HCT116 (cell line): ENCODE results near the gene ZNF503. TPM values are rescaled to one million over a fixed set of nuclear protein-coding genes. Genes with fewer than 3 reads are reported as not detected.

ENCODE experiments used
- ATAC-seq: fragments of 200-7000 bp; cut with Tn5 transposase; 2 replicates; pipeline ENCODE4 v1.9.1; 2020; ENCODE audit warnings: mild to moderate bottlenecking, moderate library complexity
- BruUV-seq: library from RNA; stranded (reverse); fragments of 400-500 nt; replicated peaks from 2 replicates; lab custom pipeline; 2021; lab: Mats Ljungman, UMichigan
- CTCF ChIA-PET: fragments of 300-600 bp; sonication (Branson Sonifier 250); formaldehyde crosslinking; loops from one replicate; lab custom pipeline; 2021; ENCODE audit warnings: antibody characterized with exemption; lab: Charles Lee
- POLR2A ChIA-PET: fragments of 300-600, 350-600 bp; sonication (Branson Sonifier 250); formaldehyde crosslinking; loops from one replicate; lab custom pipeline; 2021; ENCODE audit warnings: antibody characterized with exemption; lab: Charles Lee
- RAD21 ChIA-PET, 2 experiments: fragments of 300-600 bp; sonication (Branson Sonifier 250); formaldehyde crosslinking; loops; one replicate each; lab custom pipeline; 2023; ENCODE audit warnings: low total read pairs in 2 of 2; ENCODE audit not compliant: uncharacterized antibody in 2 of 2, unreplicated experiment in 2 of 2, low non-redundant PET in 1 of 2; lab: Charles Lee
- DNase-seq: peaks from one replicate; pipeline ENCODE4 v3.0.0-alpha.2; 2010; ENCODE audit warnings: low read depth, low spot score
- H2AFZ ChIP-seq: fragments of 200-600 bp; shearing (Covaris generic), sonication (generic); 2 replicates; pipeline ENCODE4 v1.6.1; 2017; ENCODE audit warnings: low read depth, mixed run types, mixed read lengths, antibody characterized with exemption, low read length; ENCODE audit not compliant: poor library complexity, severe bottlenecking
- H3K27ac ChIP-seq: 2 replicates; pipeline ENCODE4 v1.5.1; 2012; ENCODE audit warnings: low read depth, low read length
- H3K27me3 ChIP-seq: fragments of 200-600 bp; sonication (generic); 2 replicates; pipeline ENCODE4 v1.6.1; 2016; ENCODE audit warnings: mixed run types, low read length, mixed read lengths; ENCODE audit not compliant: insufficient read depth
- H3K36me3 ChIP-seq, 2 experiments: fragments of 200-500 bp in 1 of 2; fragments of 200-600 bp in 1 of 2; sonication (Bioruptor generic) in 1 of 2; sonication (generic) in 1 of 2; 2 replicates each; pipeline versions ENCODE4 v1.5.1 to v1.6.1; 2014 to 2016; ENCODE audit warnings: low read length in 2 of 2, inconsistent platforms in 1 of 2, mixed read lengths in 1 of 2, mixed run types in 1 of 2; ENCODE audit not compliant: insufficient read depth in 2 of 2, control insufficient read depth in 1 of 2
- H3K4me1 ChIP-seq, 2 experiments: fragments of 200-600 bp in 1 of 2; sonication (generic) in 1 of 2; 2 replicates each; pipeline versions ENCODE4 v1.5.1 to v1.6.1; 2012 to 2017; ENCODE audit warnings: low read length in 2 of 2, inconsistent platforms in 1 of 2, mild to moderate bottlenecking in 1 of 2, mixed read lengths in 1 of 2, mixed run types in 1 of 2, moderate library complexity in 1 of 2; ENCODE audit not compliant: insufficient read depth in 2 of 2, control insufficient read depth in 1 of 2
- H3K4me2 ChIP-seq: fragments of 200-600 bp; sonication (generic); 2 replicates; pipeline ENCODE4 v1.6.1; 2017; ENCODE audit warnings: mixed run types, low read length, mixed read lengths
- H3K4me3 ChIP-seq, 2 experiments: fragments of 200-600 bp in 1 of 2; sonication (generic) in 1 of 2; replicated peaks in 1 of 2; 2 replicates each; pipeline ENCODE4 v1.5.1; 2011 to 2016; ENCODE audit warnings: low read length in 2 of 2, control low read depth in 1 of 2, low read depth in 1 of 2, mild to moderate bottlenecking in 1 of 2, mixed read lengths in 1 of 2, mixed run types in 1 of 2
- H3K79me2 ChIP-seq: fragments of 200-600 bp; sonication (generic); 2 replicates; pipeline ENCODE4 v1.6.1; 2017; ENCODE audit warnings: mild to moderate bottlenecking, mixed run types, low read length, moderate library complexity, mixed read lengths; ENCODE audit not compliant: insufficient read depth
- H3K9ac ChIP-seq: fragments of 200-600 bp; sonication (generic); 2 replicates; pipeline ENCODE4 v1.6.1; 2016; ENCODE audit warnings: low read length, mixed read lengths
- H3K9me2 ChIP-seq: fragments of 200-600 bp; sonication (generic), shearing (Covaris generic); 2 replicates; pipeline ENCODE4 v1.6.1; 2017; ENCODE audit warnings: mixed run types, mild to moderate bottlenecking, moderate library complexity; ENCODE audit not compliant: insufficient read depth
- H3K9me3 ChIP-seq, 2 experiments: fragments of 200-500 bp in 1 of 2; fragments of 200-600 bp in 1 of 2; sonication (Bioruptor generic) in 1 of 2; sonication (generic) in 1 of 2; 2 replicates each; pipeline ENCODE4 v1.6.1; 2014 to 2017; ENCODE audit warnings: low read length in 2 of 2, mixed read lengths in 2 of 2, inconsistent platforms in 1 of 2, low read depth in 1 of 2, mild to moderate bottlenecking in 1 of 2, mixed run types in 1 of 2, moderate library complexity in 1 of 2; ENCODE audit not compliant: control insufficient read depth in 1 of 2, insufficient read depth in 1 of 2
- H4K20me1 ChIP-seq: fragments of 200-600 bp; sonication (generic), shearing (Covaris generic); 2 replicates; pipeline ENCODE4 v1.6.1; 2017; ENCODE audit warnings: mixed run types, mild to moderate bottlenecking, moderate library complexity; ENCODE audit not compliant: insufficient read depth
- CBX3 ChIP-seq: IDR thresholded peaks from 2 replicates; pipeline ENCODE4 v1.6.1; 2012; ENCODE audit warnings: low read depth
- CTCF ChIP-seq, 3 experiments: fragments of 200-600 bp in 1 of 3; sonication (generic) in 1 of 3; IDR thresholded peaks in 2 of 3; conservative IDR thresholded peaks in 1 of 3; 2 replicates each; pipeline ENCODE4 v1.5.1; 2012 to 2017; ENCODE audit warnings: low read depth in 2 of 3, low read length in 2 of 3, antibody characterized with exemption in 1 of 3, borderline replicate concordance in 1 of 3, control low read depth in 1 of 3, mild to moderate bottlenecking in 1 of 3, mixed read lengths in 1 of 3, mixed run types in 1 of 3, moderate library complexity in 1 of 3; ENCODE audit not compliant: insufficient read depth in 1 of 3
- ELF1 ChIP-seq: IDR thresholded peaks from 2 replicates; pipeline ENCODE4 v1.6.1; 2012; ENCODE audit warnings: low read depth, borderline replicate concordance
- EZH2 ChIP-seq: fragments of 200-600 bp; sonication (generic); IDR thresholded peaks from 2 replicates; pipeline ENCODE4 v1.6.1; 2017; ENCODE audit warnings: antibody characterized with exemption, mixed run types
- FOSL1 ChIP-seq: IDR thresholded peaks from 2 replicates; pipeline ENCODE4 v1.6.1; 2012; ENCODE audit warnings: low read depth
- JUND ChIP-seq: IDR thresholded peaks from 2 replicates; pipeline ENCODE4 v1.6.1; 2012
- MAX ChIP-seq: IDR thresholded peaks from 2 replicates; pipeline ENCODE4 v1.6.1; 2012
- POLR2A ChIP-seq: IDR thresholded peaks from 2 replicates; pipeline ENCODE4 v1.7.0; 2011; ENCODE audit warnings: borderline replicate concordance; ENCODE audit not compliant: insufficient read depth, insufficient read length; ENCODE audit errors: extremely low read depth
- RAD21 ChIP-seq: IDR thresholded peaks from 2 replicates; pipeline ENCODE4 v1.6.1; 2012; ENCODE audit warnings: low read depth, mild to moderate bottlenecking
- SIN3A ChIP-seq: IDR thresholded peaks from 2 replicates; pipeline ENCODE4 v1.6.1; 2012; ENCODE audit warnings: low read depth
- SP1 ChIP-seq: IDR thresholded peaks from 2 replicates; pipeline ENCODE4 v1.6.1; 2012; ENCODE audit warnings: low read depth
- SRF ChIP-seq: IDR thresholded peaks from 2 replicates; pipeline ENCODE4 v1.6.1; 2012; ENCODE audit warnings: low read depth
- TCF7L2 ChIP-seq: IDR thresholded peaks from 2 replicates; pipeline ENCODE4 v1.7.0; 2011; ENCODE audit warnings: borderline replicate concordance, inconsistent platforms; ENCODE audit not compliant: insufficient read depth, insufficient read length; ENCODE audit errors: extremely low read depth
- ZBTB33 ChIP-seq: IDR thresholded peaks from 2 replicates; pipeline ENCODE4 v1.6.1; 2011; ENCODE audit warnings: mild to moderate bottlenecking, low read length, moderate library complexity; ENCODE audit not compliant: insufficient replicate concordance; ENCODE audit errors: extremely low read depth
- ZFX ChIP-seq: fragments of 450-650 bp; IDR thresholded peaks from 2 replicates; pipeline ENCODE4 v1.6.1; 2017
- ZNF274 ChIP-seq: fragments of 200-500 bp; sonication (Bioruptor generic); IDR thresholded peaks from 2 replicates; pipeline ENCODE4 v1.6.1; 2014; ENCODE audit warnings: mild to moderate bottlenecking, low read depth, low read length, inconsistent platforms
- intact Hi-C: fragments of 100-400 bp; cut with micrococcal nuclease; formaldehyde crosslinking; loops from 2 replicates; pipeline ENCODE4 v1.10.0; 2022
- total RNA-seq: library from RNA; stranded (reverse); gene quantifications from one replicate; pipeline ENCODE4 v1.2.1, GENCODE V29; 2021; ENCODE audit not compliant: unreplicated experiment

ZNF503 gene
- total RNA-seq, 1 experiment from 2014 or later: 30.4 TPM

- Histone ChIP-seq H3K4me2 (no peak overlapping the region), H3K9ac (no peak overlapping the region), H3K4me1 (no peaks in the 10 kb centered on the region), H3K4me3 (no peak overlapping the region), H4K20me1 (no peaks in the 10 kb centered on the region), H3K36me3 (no peaks in the 10 kb centered on the region), H3K27ac (no peak overlapping the region), H2AFZ (no peak overlapping the region), H3K27me3 (no peaks in the 10 kb centered on the region), H3K79me2 (no peaks in the 10 kb centered on the region), H3K9me2 (no peaks in the 10 kb centered on the region), H3K9me3 (peaks cover 0 to 5% of the 10 kb centered on the region in 2 experiments; a peak in 2 of 4 replicates)
- no peak for ATAC-seq
- intact Hi-C loops: no loop called here
- CTCF ChIA-PET: no interaction called here
- DNase-seq: no peak
- POLR2A ChIA-PET: no interaction called here
- TF ChIP-seq SRF: no peak
- TF ChIP-seq CBX3: no peak
- TF ChIP-seq EZH2: no peak
- TF ChIP-seq RAD21: no peak
- no peak for TF ChIP-seq ZBTB33
- no peak for TF ChIP-seq MAX
- TF ChIP-seq POLR2A: no peak
- TF ChIP-seq ELF1: no peak
- no peak for TF ChIP-seq TCF7L2
- no peak for TF ChIP-seq SIN3A
- TF ChIP-seq CTCF (IDR thresholded peaks at IDR 0.05 in 2 of 3, conservative IDR thresholded peaks at IDR 0.05 in 1 of 3; ENCODE audit: borderline replicate concordance in 1 of 3, insufficient read depth in 1 of 3, low read depth in 2 of 3, low read length in 2 of 3): no peak
- TF ChIP-seq JUND: no peak
- no peak for TF ChIP-seq SP1
- no peak for TF ChIP-seq ZFX
- no peak for TF ChIP-seq FOSL1
- TF ChIP-seq ZNF274: no peak
- RAD21 ChIA-PET: no interaction called here
- BruUV-seq: no TSS peak
Observed at GRCh38 chr10:75449382-75450074, 48.0 kb upstream of the ZNF503 start.
